ENCODE measurements around the gene EPM2A. TPM values are rescaled to one million over a fixed set of nuclear protein-coding genes. Genes with fewer than 3 reads are reported as not detected.

EPM2A gene
- polyA plus RNA-seq, 1 donor from 2014 or later, result 15.4 TPM

GRCh38 chr6:145631374-145631773, 103.9 kb downstream of the EPM2A start:
- Histone ChIP-seq H3K27me3 (ENCODE audit: insufficient read depth, low read depth, low read length) (no peaks in the 10 kb centered on the region), H3K9ac (ENCODE audit: low read length) (no peak overlapping the region)

GRCh38 chr6:145630598-145630997, 104.7 kb downstream of the EPM2A start:
- H3K9me3 ChIP-seq (ENCODE audit: low read length), result no peaks in the 10 kb centered on the region
- H4K20me1 ChIP-seq (ENCODE audit: insufficient read depth), result no peaks in the 10 kb centered on the region
- TF ChIP-seq TAF1 (IDR thresholded peaks at IDR 0.05; ENCODE audit: low read depth) (no peak), EZH2 (IDR thresholded peaks at IDR 0.05; ENCODE audit: borderline replicate concordance, insufficient read depth, low read length, poor library complexity, severe bottlenecking) (no peak), RAD21 (conservative IDR thresholded peaks at IDR 0.05) (no peak), EP300 (conservative IDR thresholded peaks at IDR 0.05; ENCODE audit: poor library complexity, severe bottlenecking) (no peak), CTCF (IDR thresholded peaks at IDR 0.05; ENCODE audit: poor library complexity, severe bottlenecking) (no peak), MXI1 (conservative IDR thresholded peaks at IDR 0.05; ENCODE audit: poor library complexity, severe bottlenecking) (no peak)
- no peaks in the 10 kb centered on the region for H3K79me2 ChIP-seq (replicated peaks; ENCODE audit: insufficient read depth, low read length)
- no peak overlapping the region for H2AFZ ChIP-seq (ENCODE audit: low read depth, low read length)
- H3K9ac ChIP-seq (ENCODE audit: low read length), result no peak overlapping the region
- no peak overlapping the region for H3K4me2 ChIP-seq (ENCODE audit: low read length)
- H3K4me3 ChIP-seq (ENCODE audit: low read length), result no peak overlapping the region
- no peaks in the 10 kb centered on the region for H3K9me2 ChIP-seq (ENCODE audit: insufficient read depth, low read length)
- H3K27me3 ChIP-seq (ENCODE audit: insufficient read depth, low read depth, low read length), result no peaks in the 10 kb centered on the region
- no peak overlapping the region for H3K27ac ChIP-seq (ENCODE audit: low read length)
- no peaks in the 10 kb centered on the region for H3K36me3 ChIP-seq (ENCODE audit: insufficient read depth, low read length)
- no peaks in the 10 kb centered on the region for H3F3A ChIP-seq (ENCODE audit: insufficient read depth, low read length, poor library complexity, severe bottlenecking)

More at GRCh38 chr6:145631374-145631773, 103.9 kb downstream of the EPM2A start:
- no peaks in the 10 kb centered on the region for H4K20me1 ChIP-seq (ENCODE audit: insufficient read depth)
- no peak overlapping the region for H3K4me2 ChIP-seq (ENCODE audit: low read length)
- no peak overlapping the region for H3K4me3 ChIP-seq (ENCODE audit: low read length)
- no peaks in the 10 kb centered on the region for H3K36me3 ChIP-seq (ENCODE audit: insufficient read depth, low read length)
- H3K9me3 ChIP-seq (ENCODE audit: low read length), result no peaks in the 10 kb centered on the region
- H3K9me2 ChIP-seq (ENCODE audit: insufficient read depth, low read length), result no peaks in the 10 kb centered on the region
- no peaks in the 10 kb centered on the region for H3F3A ChIP-seq (ENCODE audit: insufficient read depth, low read length, poor library complexity, severe bottlenecking)
- no peaks in the 10 kb centered on the region for H3K79me2 ChIP-seq (replicated peaks; ENCODE audit: insufficient read depth, low read length)
- no peak overlapping the region for H2AFZ ChIP-seq (ENCODE audit: low read depth, low read length)
- H3K27ac ChIP-seq (ENCODE audit: low read length), result no peak overlapping the region
- TF ChIP-seq TAF1 (IDR thresholded peaks at IDR 0.05; ENCODE audit: low read depth), result no peak

- H3K4me2 ChIP-seq (ENCODE audit: low read length), result no peak overlapping the region
- no peak overlapping the region for H3K4me3 ChIP-seq (ENCODE audit: low read length)
- no peaks in the 10 kb centered on the region for H3F3A ChIP-seq (ENCODE audit: insufficient read depth, low read length, poor library complexity, severe bottlenecking)
- H3K36me3 ChIP-seq (ENCODE audit: insufficient read depth, low read length), result no peaks in the 10 kb centered on the region
- H4K20me1 ChIP-seq (ENCODE audit: insufficient read depth), result no peaks in the 10 kb centered on the region
- no peak overlapping the region for H3K9ac ChIP-seq (ENCODE audit: low read length)
- no peaks in the 10 kb centered on the region for H3K27me3 ChIP-seq (ENCODE audit: insufficient read depth, low read depth, low read length)
- no peaks in the 10 kb centered on the region for H3K9me2 ChIP-seq (ENCODE audit: insufficient read depth, low read length)
- no peaks in the 10 kb centered on the region for H3K9me3 ChIP-seq (ENCODE audit: low read length)
- no peak overlapping the region for H2AFZ ChIP-seq (ENCODE audit: low read depth, low read length)
- H3K27ac ChIP-seq (ENCODE audit: low read length), result no peak overlapping the region
- H3K79me2 ChIP-seq (replicated peaks; ENCODE audit: insufficient read depth, low read length), result no peaks in the 10 kb centered on the region
- TF ChIP-seq TAF1 (IDR thresholded peaks at IDR 0.05; ENCODE audit: low read depth) (no peak), SMC3 (conservative IDR thresholded peaks at IDR 0.05; ENCODE audit: poor library complexity) (no peak), CTCF (IDR thresholded peaks at IDR 0.05; ENCODE audit: poor library complexity, severe bottlenecking) (no peak), RAD21 (conservative IDR thresholded peaks at IDR 0.05) (no peak), MXI1 (conservative IDR thresholded peaks at IDR 0.05; ENCODE audit: poor library complexity, severe bottlenecking) (no peak), EP300 (conservative IDR thresholded peaks at IDR 0.05; ENCODE audit: poor library complexity, severe bottlenecking) (no peak), POLR2AphosphoS5 (IDR thresholded peaks at IDR 0.05) (no peak), EZH2 (IDR thresholded peaks at IDR 0.05; ENCODE audit: borderline replicate concordance, insufficient read depth, low read length, poor library complexity, severe bottlenecking) (no peak)
- TF ChIP-seq, protein P1, sequence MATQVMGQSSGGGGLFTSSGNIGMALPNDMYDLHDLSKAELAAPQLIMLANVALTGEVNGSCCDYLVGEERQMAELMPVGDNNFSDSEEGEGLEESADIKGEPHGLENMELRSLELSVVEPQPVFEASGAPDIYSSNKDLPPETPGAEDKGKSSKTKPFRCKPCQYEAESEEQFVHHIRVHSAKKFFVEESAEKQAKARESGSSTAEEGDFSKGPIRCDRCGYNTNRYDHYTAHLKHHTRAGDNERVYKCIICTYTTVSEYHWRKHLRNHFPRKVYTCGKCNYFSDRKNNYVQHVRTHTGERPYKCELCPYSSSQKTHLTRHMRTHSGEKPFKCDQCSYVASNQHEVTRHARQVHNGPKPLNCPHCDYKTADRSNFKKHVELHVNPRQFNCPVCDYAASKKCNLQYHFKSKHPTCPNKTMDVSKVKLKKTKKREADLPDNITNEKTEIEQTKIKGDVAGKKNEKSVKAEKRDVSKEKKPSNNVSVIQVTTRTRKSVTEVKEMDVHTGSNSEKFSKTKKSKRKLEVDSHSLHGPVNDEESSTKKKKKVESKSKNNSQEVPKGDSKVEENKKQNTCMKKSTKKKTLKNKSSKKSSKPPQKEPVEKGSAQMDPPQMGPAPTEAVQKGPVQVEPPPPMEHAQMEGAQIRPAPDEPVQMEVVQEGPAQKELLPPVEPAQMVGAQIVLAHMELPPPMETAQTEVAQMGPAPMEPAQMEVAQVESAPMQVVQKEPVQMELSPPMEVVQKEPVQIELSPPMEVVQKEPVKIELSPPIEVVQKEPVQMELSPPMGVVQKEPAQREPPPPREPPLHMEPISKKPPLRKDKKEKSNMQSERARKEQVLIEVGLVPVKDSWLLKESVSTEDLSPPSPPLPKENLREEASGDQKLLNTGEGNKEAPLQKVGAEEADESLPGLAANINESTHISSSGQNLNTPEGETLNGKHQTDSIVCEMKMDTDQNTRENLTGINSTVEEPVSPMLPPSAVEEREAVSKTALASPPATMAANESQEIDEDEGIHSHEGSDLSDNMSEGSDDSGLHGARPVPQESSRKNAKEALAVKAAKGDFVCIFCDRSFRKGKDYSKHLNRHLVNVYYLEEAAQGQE (IDR thresholded peaks at IDR 0.05; ENCODE audit: borderline replicate concordance), result no peak
Measured at GRCh38 chr6:145629478-145629877, 105.8 kb downstream of the EPM2A start.
